GM12875 (cell line): ENCODE results near the gene NOA1.
"Not testable (repeated sequence)": the region's sequence is repeated elsewhere in the genome, so short reads cannot be mapped to it uniquely, and the experiment has no call there.

Experiments
- H3K4me3 ChIP-seq: one replicate; pipeline ENCODE4 v1.5.1; 2011; ENCODE audit warnings: low read depth, low read length, control low read depth
- CTCF ChIP-seq: IDR thresholded peaks from 2 replicates; pipeline ENCODE4 v1.5.1; 2011; ENCODE audit warnings: low read depth, mild to moderate bottlenecking, control low read depth, inconsistent platforms, low read length, moderate library complexity, borderline replicate concordance; ENCODE audit not compliant: insufficient read depth

Gene NOA1

DNA sequence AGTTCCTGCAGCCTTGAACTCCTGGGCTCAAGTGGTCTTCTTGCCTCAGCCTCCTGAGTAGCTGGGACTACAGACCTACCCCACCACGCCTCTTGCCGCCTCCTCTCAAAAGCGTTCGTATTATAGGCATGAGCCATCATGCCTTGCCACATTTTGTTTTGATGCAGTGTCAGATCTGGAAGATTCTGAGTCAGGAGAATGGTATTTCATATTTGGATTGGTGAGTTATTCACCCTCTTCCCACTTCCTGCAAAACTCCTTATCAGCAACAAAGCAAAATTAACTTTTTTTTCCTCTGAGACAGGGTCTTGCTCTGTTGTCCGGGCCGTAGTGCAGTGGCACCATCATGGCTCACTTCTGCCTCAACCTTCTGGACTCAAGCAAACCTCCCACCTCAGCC lies 40.1 kb downstream of the NOA1 start:
- TF ChIP-seq CTCF: no peak
- H3K4me3 ChIP-seq: no peak overlapping the region

DNA sequence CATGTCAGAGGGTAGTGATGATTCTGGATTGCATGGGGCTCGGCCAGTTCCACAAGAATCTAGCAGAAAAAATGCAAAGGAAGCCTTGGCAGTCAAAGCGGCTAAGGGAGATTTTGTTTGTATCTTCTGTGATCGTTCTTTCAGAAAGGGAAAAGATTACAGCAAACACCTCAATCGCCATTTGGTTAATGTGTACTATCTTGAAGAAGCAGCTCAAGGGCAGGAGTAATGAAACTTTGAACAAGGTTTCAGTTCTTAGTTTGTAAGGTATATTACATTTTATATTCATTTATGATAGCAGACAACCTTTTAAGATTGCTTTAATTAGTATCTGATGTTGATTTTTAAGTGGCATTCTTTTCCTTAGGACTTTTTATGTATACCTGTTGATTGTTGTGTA lies 45.5 kb downstream of the NOA1 start:
- H3K4me3 ChIP-seq: no peak overlapping the region
- no peak for TF ChIP-seq CTCF

DNA sequence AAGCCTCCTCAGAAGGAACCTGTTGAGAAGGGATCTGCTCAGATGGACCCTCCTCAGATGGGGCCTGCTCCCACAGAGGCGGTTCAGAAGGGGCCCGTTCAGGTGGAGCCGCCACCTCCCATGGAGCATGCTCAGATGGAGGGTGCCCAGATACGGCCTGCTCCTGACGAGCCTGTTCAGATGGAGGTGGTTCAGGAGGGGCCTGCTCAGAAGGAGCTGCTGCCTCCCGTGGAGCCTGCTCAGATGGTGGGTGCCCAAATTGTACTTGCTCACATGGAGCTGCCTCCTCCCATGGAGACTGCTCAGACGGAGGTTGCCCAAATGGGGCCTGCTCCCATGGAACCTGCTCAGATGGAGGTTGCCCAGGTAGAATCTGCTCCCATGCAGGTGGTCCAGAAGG lies 46.8 kb downstream of the NOA1 start:
- H3K4me3 ChIP-seq: no peak overlapping the region
- TF ChIP-seq CTCF: no peak

DNA sequence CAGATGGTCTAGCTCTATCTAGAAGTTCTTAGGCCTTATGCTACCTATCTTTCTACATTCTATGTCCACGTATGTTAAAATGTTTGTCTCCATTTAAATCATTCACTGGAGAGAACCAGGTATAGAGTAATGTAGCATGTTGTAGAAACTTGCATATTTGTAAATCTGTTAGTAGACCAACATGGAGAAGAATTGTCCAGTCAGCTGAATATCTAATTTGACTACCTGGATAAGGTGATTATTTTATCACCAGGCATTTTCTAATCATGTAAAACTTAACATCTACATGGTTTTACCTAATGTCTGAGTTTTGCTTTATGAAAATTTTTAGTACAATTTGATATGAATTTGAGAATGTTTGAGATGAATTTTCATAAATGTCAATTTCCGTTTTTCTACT lies 50.2 kb downstream of the NOA1 start:
- no peak overlapping the region for H3K4me3 ChIP-seq

DNA sequence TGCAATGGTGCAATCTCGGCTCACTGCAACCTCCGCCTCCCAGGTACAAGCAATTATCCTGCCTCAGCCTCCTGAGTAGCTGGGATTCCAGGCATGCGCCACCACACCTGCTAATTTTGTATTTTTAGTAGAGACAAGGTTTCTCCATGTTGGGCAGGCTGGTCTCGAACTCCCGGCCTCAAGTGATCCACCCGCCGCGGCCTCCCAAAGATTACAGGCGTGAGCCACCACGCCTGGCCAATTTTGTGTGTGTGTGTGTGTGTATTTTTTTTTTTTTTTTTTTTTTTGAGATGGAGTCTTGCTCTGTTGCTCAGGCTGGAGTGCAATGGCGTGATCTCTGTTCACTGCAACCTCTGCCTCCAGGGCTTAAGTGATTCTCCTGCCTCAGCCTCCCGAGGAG lies 62.4 kb downstream of the NOA1 start:
- H3K4me3 ChIP-seq: not testable (repeated sequence)

More for the DNA sequence above, 50.2 kb downstream of the NOA1 start:
- no peak for TF ChIP-seq CTCF

DNA sequence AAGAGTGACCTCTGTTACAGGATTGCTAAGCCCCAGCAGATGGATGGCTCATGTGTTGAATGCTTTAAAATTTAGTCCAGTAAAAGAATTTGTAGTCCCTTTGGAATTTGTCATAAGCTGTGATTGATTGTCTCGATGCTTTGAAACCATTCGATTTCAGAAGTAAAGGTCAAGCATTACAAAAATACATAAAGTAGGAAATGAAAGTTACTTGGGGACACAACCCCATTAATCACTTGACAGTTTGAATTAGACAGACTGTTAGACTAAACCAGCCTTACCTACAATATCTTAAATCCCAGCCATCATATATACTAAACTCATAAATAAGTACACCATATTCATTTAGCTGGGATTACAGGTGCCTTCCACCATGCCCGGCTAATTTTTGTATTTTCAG lies 63.1 kb downstream of the NOA1 start:
- H3K4me3 ChIP-seq: no peak overlapping the region
- no peak for TF ChIP-seq CTCF
